AG04450 (cell line): ENCODE measurements around the gene KLHL8. TPM values are rescaled to one million over a fixed set of nuclear protein-coding genes. Genes with fewer than 3 reads are reported as not detected.

Source experiments
- CTCF ChIA-PET: fragments of 300-600, 350-600 bp; formaldehyde crosslinking; extraction: SDS; loops from one replicate; lab custom pipeline; 2022; ENCODE audit warnings: antibody characterized with exemption, inconsistent platforms; lab: Charles Lee
- POLR2A ChIA-PET: fragments of 350-600 bp; formaldehyde crosslinking; extraction: SDS; loops from one replicate; lab custom pipeline; 2021; ENCODE audit warnings: antibody characterized with exemption, inconsistent platforms; lab: Yijun Ruan, JAX
- DNase-seq: peaks from one replicate; pipeline ENCODE4 v3.0.0-alpha.2; 2011; ENCODE audit warnings: low read depth, low spot score
- H3K27ac ChIP-seq: one replicate; pipeline ENCODE4 v1.5.1; 2012; ENCODE audit warnings: low read depth, low read length, control low read depth
- H3K27me3 ChIP-seq: one replicate; pipeline ENCODE4 v1.6.0; 2012; ENCODE audit warnings: low read length; ENCODE audit not compliant: control insufficient read depth, insufficient read depth
- H3K4me3 ChIP-seq: 2 replicates; pipeline ENCODE4 v1.5.1; 2011; ENCODE audit warnings: mild to moderate bottlenecking, low read depth, low read length, control low read depth
- H3K9me3 ChIP-seq: 2 replicates; pipeline ENCODE4 v1.5.1; 2012; ENCODE audit warnings: low read length; ENCODE audit not compliant: control insufficient read depth, insufficient read depth
- CTCF ChIP-seq: IDR thresholded peaks from 2 replicates; pipeline ENCODE4 v1.5.1; 2011; ENCODE audit warnings: low read depth, low read length, control low read depth, inconsistent platforms
- polyA plus RNA-seq: library from polyadenylated mRNA; depleted of rRNA; stranded (reverse); fragments of >200 nt; gene quantifications from 2 replicates; pipeline ENCODE4 v1.2.3, GENCODE V29; 2011; rRNA removed

KLHL8 gene
- polyA plus RNA-seq, 1 experiment, result 9.0 TPM

DNA sequence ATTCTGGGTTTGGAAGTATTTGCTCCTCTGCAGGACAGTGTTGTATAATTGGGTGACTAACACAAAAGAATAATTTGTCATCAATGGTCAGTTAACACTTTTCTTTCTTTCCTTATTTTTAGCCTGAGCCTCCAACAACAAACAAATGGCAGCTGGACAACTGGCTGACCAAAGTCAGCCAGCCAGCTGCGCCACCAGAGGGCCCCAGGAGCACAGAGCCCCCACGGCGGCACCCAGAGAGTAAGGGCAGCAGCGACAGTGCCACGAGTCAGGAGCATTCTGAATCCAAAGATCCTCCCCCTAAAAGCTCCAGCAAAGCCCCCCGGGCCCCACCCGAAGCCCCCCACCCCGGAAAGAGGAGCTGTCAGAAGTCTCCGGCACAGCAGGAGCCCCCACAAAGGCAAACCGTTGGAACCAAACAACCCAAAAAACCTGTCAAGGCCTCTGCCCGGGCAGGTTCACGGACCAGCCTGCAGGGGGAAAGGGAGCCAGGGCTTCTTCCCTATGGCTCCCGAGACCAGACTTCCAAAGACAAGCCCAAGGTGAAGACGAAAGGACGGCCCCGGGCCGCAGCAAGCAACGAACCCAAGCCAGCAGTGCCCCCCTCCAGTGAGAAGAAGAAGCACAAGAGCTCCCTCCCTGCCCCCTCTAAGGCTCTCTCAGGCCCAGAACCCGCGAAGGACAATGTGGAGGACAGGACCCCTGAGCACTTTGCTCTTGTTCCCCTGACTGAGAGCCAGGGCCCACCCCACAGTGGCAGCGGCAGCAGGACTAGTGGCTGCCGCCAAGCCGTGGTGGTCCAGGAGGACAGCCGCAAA, 106.0 kb downstream of the KLHL8 start:
- ChIA-PET POLR2A (no interaction called here), CTCF (interaction anchor here (0.6 to 1.9 kb wide), 5 partner anchors 36 to 192 kb away, joined by 3 to 6 read pairs (median 4); partner anchors contain the start of gene AFF1)
- Histone ChIP-seq H3K4me3 (no peak overlapping the region), H3K27me3 (no peaks in the 10 kb centered on the region), H3K9me3 (no peaks in the 10 kb centered on the region; the same call in 1 of the 2 replicates), H3K27ac (no peak overlapping the region)
- no peak for DNase-seq
- no peak for TF ChIP-seq CTCF

- no peaks in the 10 kb centered on the region; the same call in 1 of the 2 replicates for H3K9me3 ChIP-seq
- H3K27ac ChIP-seq, result no peak overlapping the region
- POLR2A ChIA-PET, result no interaction called here
- no peak overlapping the region for H3K4me3 ChIP-seq
- no peak for TF ChIP-seq CTCF
- CTCF ChIA-PET, result no interaction called here
- DNase-seq, result no peak
- H3K27me3 ChIP-seq, result no peaks in the 10 kb centered on the region
Observed at GRCh38 chr4:87112063-87112462, 108.4 kb downstream of the KLHL8 start.

Other genes with a start within 250 kb of the KLHL8 start
- gene HSD17B13, start 102.3 kb upstream of the KLHL8 start, polyA plus RNA-seq, result 0.09 TPM in 1 of 2 replicates, not detected in the other
- 32.4 and 49.7 TPM in 2 replicates for gene HSD17B11, start 170.6 kb upstream of the KLHL8 start, polyA plus RNA-seq
- 22.9 and 31.4 TPM in 2 replicates for gene NUDT9, start 202.0 kb upstream of the KLHL8 start, polyA plus RNA-seq